NB4 (cell line): ENCODE measurements around the gene PTGDS.

Source experiments
- DNase-seq: peaks from one replicate; pipeline ENCODE4 v3.0.0; 2010; ENCODE audit warnings: low read depth
- H3K4me3 ChIP-seq: one replicate; pipeline ENCODE4 v1.5.1; 2011; ENCODE audit warnings: mild to moderate bottlenecking, low read depth, low read length, moderate library complexity
- CTCF ChIP-seq: IDR thresholded peaks from one replicate; pipeline ENCODE4 v1.5.1; 2012; ENCODE audit warnings: low read depth, low read length
- MAX ChIP-seq: IDR thresholded peaks from 2 replicates; pipeline ENCODE4 v1.6.1; 2011; ENCODE audit warnings: low read depth, low read length
- MYC ChIP-seq: IDR thresholded peaks from 2 replicates; pipeline ENCODE4 v1.6.1; 2011; ENCODE audit warnings: low read depth, low read length
- POLR2A ChIP-seq: IDR thresholded peaks from 2 replicates; pipeline ENCODE4 v1.6.1; 2011; ENCODE audit warnings: mild to moderate bottlenecking; ENCODE audit not compliant: insufficient read length; ENCODE audit errors: extremely low read depth

PTGDS gene

GRCh38 chr9:136960212-136960937 lies 16.9 kb upstream of the PTGDS start:
- DNase-seq: no peak
- no peak for TF ChIP-seq POLR2A
- no peak for TF ChIP-seq CTCF
- no peak for TF ChIP-seq MYC
- no peak for TF ChIP-seq MAX
- no peak overlapping the region for H3K4me3 ChIP-seq

GRCh38 chr9:136960938-136961275 lies 16.4 kb upstream of the PTGDS start:
- no peak overlapping the region for H3K4me3 ChIP-seq
- DNase-seq: no peak
- TF ChIP-seq MAX: no peak
- TF ChIP-seq POLR2A: no peak
- TF ChIP-seq CTCF: no peak
- no peak for TF ChIP-seq MYC

GRCh38 chr9:136961279-136962065 lies 15.8 kb upstream of the PTGDS start:
- TF ChIP-seq POLR2A: no peak
- no peak for TF ChIP-seq MAX
- TF ChIP-seq CTCF: no peak
- no peak for TF ChIP-seq MYC
- H3K4me3 ChIP-seq: no peak overlapping the region
- no peak for DNase-seq

- no peak for DNase-seq
- no peak overlapping the region for H3K4me3 ChIP-seq
- TF ChIP-seq CTCF: no peak
- no peak for TF ChIP-seq MYC
- TF ChIP-seq POLR2A: no peak
- no peak for TF ChIP-seq MAX
Observed at GRCh38 chr9:136962163-136962562, 15.1 kb upstream of the PTGDS start.

- no peak overlapping the region for H3K4me3 ChIP-seq
- DNase-seq: no peak
- TF ChIP-seq MAX: no peak
Observed at GRCh38 chr9:136962701-136963248, 14.5 kb upstream of the PTGDS start.

- no peak overlapping the region for H3K4me3 ChIP-seq
- no peak for DNase-seq
- TF ChIP-seq MAX (no peak), POLR2A (no peak), CTCF (no peak), MYC (no peak)
Observed at GRCh38 chr9:136963341-136963740, 14.0 kb upstream of the PTGDS start.
